IMR-90 (cell line): ENCODE data around the gene FAM163B. TPM values are rescaled to one million over a fixed set of nuclear protein-coding genes. Genes with fewer than 3 reads are reported as not detected.

Source experiments
- ATAC-seq: fragments of 200-7000 bp; cut with Tn5 transposase; 2 replicates; pipeline ENCODE4 v1.9.1; 2020; ENCODE audit warnings: low read depth, mild to moderate bottlenecking, moderate library complexity
- BruUV-seq: library from RNA; stranded (reverse); fragments of 400-500 nt; replicated peaks from 2 replicates; lab custom pipeline; 2021; lab: Mats Ljungman, UMichigan
- CTCF ChIA-PET: fragments of 300-600 bp; formaldehyde crosslinking; extraction: SDS; loops from one replicate; lab custom pipeline; 2021; ENCODE audit warnings: antibody characterized with exemption; lab: Yijun Ruan, JAX
- POLR2A ChIA-PET: fragments of 300-600 bp; sonication (Branson Sonifier 250); formaldehyde crosslinking; loops from one replicate; lab custom pipeline; 2022; ENCODE audit warnings: antibody characterized with exemption; ENCODE audit not compliant: unreplicated experiment; lab: Charles Lee
- DNase-seq: peaks from one replicate; pipeline ENCODE4 v3.0.0; 2013
- H2AFZ ChIP-seq: replicated peaks from 2 replicates; pipeline ENCODE3; 2013; ENCODE audit warnings: low read length, mild to moderate bottlenecking; ENCODE audit not compliant: poor library complexity
- H2AK5ac ChIP-seq: 2 replicates; pipeline ENCODE4 v1.6.1; 2013; ENCODE audit warnings: low read depth, low read length, inconsistent platforms
- H2AK9ac ChIP-seq: replicated peaks from 2 replicates; pipeline ENCODE3; 2013; ENCODE audit warnings: mild to moderate bottlenecking, low read depth, low read length, moderate library complexity; ENCODE audit not compliant: poor library complexity
- H2BK120ac ChIP-seq: 2 replicates; pipeline ENCODE4 v1.6.1; 2013; ENCODE audit warnings: low read depth, low read length, inconsistent platforms
- H2BK15ac ChIP-seq: 3 replicates; pipeline ENCODE4 v1.6.1; 2013; ENCODE audit warnings: low read depth, low read length, inconsistent platforms
- H2BK20ac ChIP-seq: 2 replicates; pipeline ENCODE4 v1.6.1; 2013; ENCODE audit warnings: low read depth, mild to moderate bottlenecking, inconsistent platforms, low read length, moderate library complexity
- H2BK5ac ChIP-seq: 2 replicates; pipeline ENCODE4 v1.6.1; 2013; ENCODE audit warnings: mild to moderate bottlenecking, low read depth, low read length, inconsistent platforms; ENCODE audit not compliant: poor library complexity, severe bottlenecking
- H3K14ac ChIP-seq: replicated peaks from 2 replicates; pipeline ENCODE4 v1.6.1; 2013; ENCODE audit warnings: low read depth, low read length, inconsistent platforms
- H3K18ac ChIP-seq: 2 replicates; pipeline ENCODE4 v1.6.1; 2013; ENCODE audit warnings: low read depth, low read length, control low read depth
- H3K23ac ChIP-seq: 2 replicates; pipeline ENCODE4 v1.6.1; 2013; ENCODE audit warnings: low read depth, low read length, inconsistent platforms
- H3K27ac ChIP-seq: 2 replicates; pipeline ENCODE4 v1.5.1; 2013; ENCODE audit warnings: mild to moderate bottlenecking, control low read depth, low read length; ENCODE audit not compliant: insufficient read depth
- H3K27me3 ChIP-seq: 2 replicates; pipeline ENCODE4 v1.6.1; 2013; ENCODE audit warnings: low read length; ENCODE audit not compliant: control insufficient read depth, insufficient read depth
- H3K36me3 ChIP-seq: 2 replicates; pipeline ENCODE4 v1.6.1; 2013; ENCODE audit warnings: low read length, mixed read lengths; ENCODE audit not compliant: control insufficient read depth, insufficient read depth
- H3K4ac ChIP-seq: 2 replicates; pipeline ENCODE4 v1.6.1; 2013; ENCODE audit warnings: low read depth, low read length, inconsistent platforms
- H3K4me1 ChIP-seq: 2 replicates; pipeline ENCODE4 v1.6.1; 2013; ENCODE audit warnings: low read length, mixed read lengths; ENCODE audit not compliant: control insufficient read depth, insufficient read depth
- H3K4me2 ChIP-seq: 2 replicates; pipeline ENCODE4 v1.6.1; 2013; ENCODE audit warnings: low read depth, mild to moderate bottlenecking, control low read depth, low read length, moderate library complexity
- H3K4me3 ChIP-seq: 2 replicates; pipeline ENCODE4 v1.5.1; 2013; ENCODE audit warnings: low read depth, mild to moderate bottlenecking, control low read depth, low read length, moderate library complexity; ENCODE audit not compliant: insufficient read depth
- H3K56ac ChIP-seq: 2 replicates; pipeline ENCODE4 v1.6.1; 2013; ENCODE audit warnings: low read length, inconsistent platforms; ENCODE audit not compliant: insufficient read depth; ENCODE audit errors: extremely low read depth
- H3K79me1 ChIP-seq, 2 experiments: 2 replicates each; pipeline ENCODE4 v1.6.1; 2013; ENCODE audit warnings: low read length in 2 of 2, inconsistent platforms in 1 of 2, low read depth in 1 of 2
- H3K9ac ChIP-seq: 2 replicates; pipeline ENCODE4 v1.6.1; 2013; ENCODE audit warnings: low read depth, low read length, control low read depth
- H3K9me1 ChIP-seq: 2 replicates; pipeline ENCODE4 v1.6.1; 2013; ENCODE audit warnings: low read length, inconsistent platforms; ENCODE audit not compliant: insufficient read depth
- H3K9me3 ChIP-seq: 2 replicates; pipeline ENCODE4 v1.6.1; 2013; ENCODE audit warnings: low read length; ENCODE audit not compliant: control insufficient read depth, insufficient read depth
- H4K20me1 ChIP-seq: 2 replicates; pipeline ENCODE4 v1.6.1; 2013; ENCODE audit warnings: low read length, inconsistent platforms; ENCODE audit not compliant: insufficient read depth
- H4K5ac ChIP-seq: 2 replicates; pipeline ENCODE4 v1.6.1; 2013; ENCODE audit warnings: mild to moderate bottlenecking, low read depth, low read length, control low read depth
- H4K8ac ChIP-seq, 2 experiments: 2 replicates each; pipeline ENCODE4 v1.6.1; 2013; ENCODE audit warnings: low read depth in 2 of 2, low read length in 2 of 2, control low read depth in 1 of 2, inconsistent platforms in 1 of 2
- H4K91ac ChIP-seq: 2 replicates; pipeline ENCODE4 v1.6.1; 2013; ENCODE audit warnings: low read depth, low read length, inconsistent platforms; ENCODE audit not compliant: insufficient read depth
- CEBPB ChIP-seq: IDR thresholded peaks from 2 replicates; pipeline ENCODE4 v1.6.1; 2012; ENCODE audit warnings: low read depth, low read length, improper control_type of control experiment
- FOS ChIP-seq: fragments of 150-350 bp; IDR thresholded peaks from 2 replicates; pipeline ENCODE4 v1.6.1; 2016; ENCODE audit warnings: low read depth, low read length
- MXI1 ChIP-seq: IDR thresholded peaks from 2 replicates; pipeline ENCODE4 v1.6.1; 2012; ENCODE audit warnings: low read depth, mild to moderate bottlenecking, low read length, moderate library complexity, borderline replicate concordance
- NFE2L2 ChIP-seq: fragments of 150-350 bp; IDR thresholded peaks from 2 replicates; pipeline ENCODE4 v1.6.1; 2016; ENCODE audit warnings: low read depth, mild to moderate bottlenecking, low read length
- POLR2A ChIP-seq: IDR thresholded peaks from 2 replicates; pipeline ENCODE4 v1.6.1; 2012; ENCODE audit warnings: mild to moderate bottlenecking, low read depth, low read length
- RAD21 ChIP-seq: IDR thresholded peaks from 2 replicates; pipeline ENCODE4 v1.6.1; 2012; ENCODE audit warnings: low read length, improper control_type of control experiment
- RCOR1 ChIP-seq: IDR thresholded peaks from 2 replicates; pipeline ENCODE4 v1.6.1; 2012; ENCODE audit warnings: mild to moderate bottlenecking, low read length, improper control_type of control experiment; ENCODE audit not compliant: insufficient replicate concordance
- RFX5 ChIP-seq: IDR thresholded peaks from 2 replicates; pipeline ENCODE4 v1.8.0; 2012; ENCODE audit warnings: low read depth, mild to moderate bottlenecking, low read length, moderate library complexity
- SMC3 ChIP-seq: fragments of 150-350 bp; IDR thresholded peaks from 2 replicates; pipeline ENCODE4 v1.6.1; 2016; ENCODE audit warnings: low read depth, mild to moderate bottlenecking, antibody characterized with exemption, low read length, moderate library complexity
- WGBS, 2 experiments: methylation state at CpG; one replicate each; pipeline versions ENCODE4 v1.1.5 to v1.1.7; 2013; ENCODE audit warnings: missing lambda C conversion rate in 2 of 2; ENCODE audit not compliant: insufficient read length in 1 of 2; ENCODE audit errors: extremely low coverage in 2 of 2; 5-methylcytosine and 5-hydroxymethylcytosine counted together
- dilution Hi-C: fragments of 300-500 bp; cut with HindIII; formaldehyde crosslinking; loops from one replicate; pipeline ENCODE4 v1.14.3; 2018; ENCODE audit warnings: low sequenced_read_pairs; ENCODE audit not compliant: unreplicated experiment
- in situ Hi-C: fragments of 300-500 bp; cut with MboI; formaldehyde crosslinking; loops from 3 replicates; pipeline ENCODE4 v1.14.3; 2019; ENCODE audit warnings: low sequenced_read_pairs, inconsistent platforms, mixed read lengths
- intact Hi-C: fragments of 100-400 bp; cut with micrococcal nuclease; formaldehyde crosslinking; loops from 2 replicates; pipeline ENCODE4 v1.10.0; 2022
- polyA plus RNA-seq, 3 experiments: library from polyadenylated mRNA; depleted of rRNA; stranded (reverse); fragments of >200 nt; gene quantifications; 2 replicates each; pipeline ENCODE4 v1.2.3, GENCODE V29; 2012; ENCODE audit warnings: low replicate concordance in 1 of 3
- total RNA-seq: library from RNA; depleted of rRNA; stranded (reverse); fragments of >200 nt; gene quantifications from 2 replicates; pipeline ENCODE4 v1.2.3, GENCODE V29; 2012
- TF ChIP-seq, protein P1 (sequence below): fragments of 150-350 bp; IDR thresholded peaks from 2 replicates; pipeline ENCODE4 v1.6.1; 2016; ENCODE audit warnings: low read depth, mild to moderate bottlenecking, low read length, moderate library complexity, borderline replicate concordance
- TF ChIP-seq, protein P2 (sequence below): fragments of 150-350 bp; IDR thresholded peaks from 2 replicates; pipeline ENCODE4 v1.6.1; 2017; ENCODE audit warnings: mild to moderate bottlenecking, antibody characterized with exemption, low read length, low read depth

FAM163B gene
- total and polyA plus RNA-seq, 2 of the 4 experiments (the other 2 are of a cell fraction) = not detected

GRCh38 chr9:133571896-133572595 is 37.1 kb downstream of the FAM163B start:
- H3K9ac ChIP-seq = no peak overlapping the region
- no peak overlapping the region for H3K18ac ChIP-seq
- no peak overlapping the region for H4K5ac ChIP-seq
- H2BK120ac ChIP-seq = no peak overlapping the region
- no peak overlapping the region for H3K23ac ChIP-seq
- H4K8ac ChIP-seq = no peak overlapping the region
- H3K27ac ChIP-seq = no peak overlapping the region
- no peak overlapping the region for H3K14ac ChIP-seq
- H4K91ac ChIP-seq = no peak overlapping the region
- WGBS, 2 experiments = 74% methylated on average over 11 of the region's 20 CpGs; no CpG with 5 or more reads in 1 of the 2 experiments
- TF ChIP-seq POLR2A = no peak
- TF ChIP-seq, protein P1, sequence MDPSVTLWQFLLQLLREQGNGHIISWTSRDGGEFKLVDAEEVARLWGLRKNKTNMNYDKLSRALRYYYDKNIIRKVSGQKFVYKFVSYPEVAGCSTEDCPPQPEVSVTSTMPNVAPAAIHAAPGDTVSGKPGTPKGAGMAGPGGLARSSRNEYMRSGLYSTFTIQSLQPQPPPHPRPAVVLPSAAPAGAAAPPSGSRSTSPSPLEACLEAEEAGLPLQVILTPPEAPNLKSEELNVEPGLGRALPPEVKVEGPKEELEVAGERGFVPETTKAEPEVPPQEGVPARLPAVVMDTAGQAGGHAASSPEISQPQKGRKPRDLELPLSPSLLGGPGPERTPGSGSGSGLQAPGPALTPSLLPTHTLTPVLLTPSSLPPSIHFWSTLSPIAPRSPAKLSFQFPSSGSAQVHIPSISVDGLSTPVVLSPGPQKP = no peak
- TF ChIP-seq FOS = no peak
- TF ChIP-seq RFX5 = no peak
- TF ChIP-seq, protein P2, sequence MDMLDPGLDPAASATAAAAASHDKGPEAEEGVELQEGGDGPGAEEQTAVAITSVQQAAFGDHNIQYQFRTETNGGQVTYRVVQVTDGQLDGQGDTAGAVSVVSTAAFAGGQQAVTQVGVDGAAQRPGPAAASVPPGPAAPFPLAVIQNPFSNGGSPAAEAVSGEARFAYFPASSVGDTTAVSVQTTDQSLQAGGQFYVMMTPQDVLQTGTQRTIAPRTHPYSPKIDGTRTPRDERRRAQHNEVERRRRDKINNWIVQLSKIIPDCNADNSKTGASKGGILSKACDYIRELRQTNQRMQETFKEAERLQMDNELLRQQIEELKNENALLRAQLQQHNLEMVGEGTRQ = no peak
- TF ChIP-seq SMC3 = no peak
- TF ChIP-seq RCOR1 = no peak
- TF ChIP-seq CEBPB = no peak
- TF ChIP-seq MXI1 = no peak
- TF ChIP-seq RAD21 = no peak
- no peak for TF ChIP-seq NFE2L2
- no peak overlapping the region for H2BK15ac ChIP-seq
- H3K27me3 ChIP-seq = peaks cover 43% of the 10 kb centered on the region
- H2AK9ac ChIP-seq = no peak overlapping the region
- H3K4ac ChIP-seq = no peak overlapping the region
- no peak overlapping the region for H2BK5ac ChIP-seq
- in situ Hi-C loops = no loop called here
- H4K20me1 ChIP-seq = no peaks in the 10 kb centered on the region
- no peak overlapping the region for H2AFZ ChIP-seq
- H3K36me3 ChIP-seq = no peaks in the 10 kb centered on the region
- no peaks in the 10 kb centered on the region for H3K79me1 ChIP-seq
- DNase-seq = no peak
- dilution Hi-C loops = no loop called here
- H3K9me3 ChIP-seq = no peaks in the 10 kb centered on the region
- ChIA-PET POLR2A (no interaction called here), CTCF (no interaction called here)
- no peak overlapping the region for H3K4me3 ChIP-seq
- intact Hi-C loops = no loop called here
- H2BK20ac ChIP-seq = no peak overlapping the region
- no peak for ATAC-seq
- no TSS peak for BruUV-seq
- H3K56ac ChIP-seq = no peak overlapping the region
- H3K4me2 ChIP-seq = no peak overlapping the region
- no peaks in the 10 kb centered on the region for H3K9me1 ChIP-seq
- H3K4me1 ChIP-seq = no peaks in the 10 kb centered on the region
- no peak overlapping the region for H2AK5ac ChIP-seq
